HepG2 (cell line): ENCODE results near the gene PRKCE. TPM values are rescaled to one million over a fixed set of nuclear protein-coding genes. Genes with fewer than 3 reads are reported as not detected.
A peak's percentile ranks its signal among the peaks of the same experiment; 100 is the strongest.

Experiments
- ATAC-seq: fragments of 200-7000 bp; cut with Tn5 transposase; 3 replicates; pipeline ENCODE4 v1.9.1; 2020; ENCODE audit warnings: mild to moderate bottlenecking, moderate library complexity
- BruUV-seq: library from RNA; stranded (reverse); fragments of 400-500 nt; replicated peaks from 2 replicates; lab custom pipeline; 2021; lab: Mats Ljungman, UMichigan
- CTCF ChIA-PET: fragments of 300-600 bp; formaldehyde crosslinking; extraction: SDS; loops from one replicate; lab custom pipeline; 2021; ENCODE audit warnings: low total read pairs, inconsistent platforms, low intra/inter-chr PET ratio; lab: Yijun Ruan, JAX
- POLR2A ChIA-PET: fragments of 350-600 bp; sonication (Branson Sonifier 250); formaldehyde crosslinking; loops from one replicate; lab custom pipeline; 2020; ENCODE audit warnings: antibody characterized with exemption, inconsistent platforms; lab: Yijun Ruan, JAX
- DNase-seq: peaks from one replicate; pipeline ENCODE4 v3.0.0-alpha.2; 2015; ENCODE audit warnings: low spot score
- FAIRE-seq: peaks from 3 replicates; lab custom pipeline; 2011; peaks lifted over from hg19 to GRCh38; lab: Jason Lieb, UNC
- H2AFZ ChIP-seq: one replicate; pipeline ENCODE4 v1.6.1; 2011; ENCODE audit warnings: low read length, inconsistent platforms
- H3K27ac ChIP-seq: fragments of 300-600 bp; 3 replicates; pipeline ENCODE4 v1.8.0; 2011; ENCODE audit warnings: mixed run types, mild to moderate bottlenecking, mixed read lengths, low read length, inconsistent platforms; ENCODE audit not compliant: insufficient read depth; ENCODE audit errors: extremely low read length
- H3K27me3 ChIP-seq, 2 experiments: fragments of 200-600 bp in 1 of 2; 2 replicates in 1 of 2; 3 replicates in 1 of 2; pipeline versions ENCODE4 v1.6.0 to v1.8.0; 2011; ENCODE audit warnings: low read length in 2 of 2, mild to moderate bottlenecking in 2 of 2, moderate library complexity in 2 of 2, inconsistent platforms in 1 of 2; ENCODE audit not compliant: insufficient read depth in 2 of 2, control insufficient read depth in 1 of 2
- H3K36me3 ChIP-seq, 2 experiments: fragments of 200-600 bp in 1 of 2; replicated peaks in 1 of 2; 2 replicates in 1 of 2; 3 replicates in 1 of 2; pipeline versions ENCODE4 v1.5.1 to v1.8.0; 2011; ENCODE audit warnings: low read length in 2 of 2, inconsistent platforms in 1 of 2; ENCODE audit not compliant: insufficient read depth in 2 of 2, control insufficient read depth in 1 of 2
- H3K4me1 ChIP-seq: 2 replicates; pipeline ENCODE4 v1.5.1; 2012; ENCODE audit warnings: low read length, inconsistent platforms; ENCODE audit not compliant: insufficient read depth
- H3K4me2 ChIP-seq: 2 replicates; pipeline ENCODE4 v1.6.0; 2011; ENCODE audit warnings: low read depth, low read length, inconsistent platforms
- H3K4me3 ChIP-seq, 3 experiments: fragments of 200-600 bp in 1 of 3; sonication (generic), shearing (Covaris generic) in 1 of 3; replicated peaks in 1 of 3; 2 replicates each; pipeline ENCODE4 v1.5.1; 2011 to 2016; ENCODE audit warnings: low read length in 3 of 3, inconsistent platforms in 2 of 3, low read depth in 2 of 3, mild to moderate bottlenecking in 2 of 3, control low read depth in 1 of 3, mixed read lengths in 1 of 3; ENCODE audit not compliant: insufficient read depth in 1 of 3
- H3K79me2 ChIP-seq: one replicate; pipeline ENCODE4 v1.6.1; 2011; ENCODE audit warnings: low read length, inconsistent platforms; ENCODE audit not compliant: insufficient read depth
- H3K9ac ChIP-seq: 2 replicates; pipeline ENCODE4 v1.6.0; 2011; ENCODE audit warnings: mild to moderate bottlenecking, low read depth, low read length, inconsistent platforms; ENCODE audit not compliant: insufficient read depth
- H3K9me3 ChIP-seq: 2 replicates; pipeline ENCODE4 v1.5.1; 2012; ENCODE audit warnings: mild to moderate bottlenecking, low read length
- H4K20me1 ChIP-seq: 2 replicates; pipeline ENCODE4 v1.6.0; 2011; ENCODE audit warnings: inconsistent platforms, mild to moderate bottlenecking, low read length, moderate library complexity; ENCODE audit not compliant: insufficient read depth
- FOSL2 ChIP-seq: sonication (generic); formaldehyde crosslinking; IDR thresholded peaks from 2 replicates; pipeline ENCODE4 v1.4.0; 2020; ENCODE audit warnings: missing genetic modification reagents
- NRL ChIP-seq: sonication (generic); formaldehyde crosslinking; IDR thresholded peaks from 2 replicates; pipeline ENCODE4 v1.5.0; 2020; ENCODE audit warnings: missing genetic modification reagents, mild to moderate bottlenecking, moderate library complexity, borderline replicate concordance
- WGBS: methylation state at CpG from one replicate; pipeline ENCODE4 v1.1.6; 2017; ENCODE audit warnings: low lambda C conversion rate; 5-methylcytosine and 5-hydroxymethylcytosine counted together
- in situ Hi-C: cut with HindIII; loops from 2 replicates; pipeline ENCODE4 v1.10.0; 2017; ENCODE audit warnings: low pct_unique_long_range_greater_than_20kb; ENCODE audit not compliant: extremely low pct_ligation_motif_present
- intact Hi-C: fragments of 100-400 bp; cut with micrococcal nuclease; formaldehyde crosslinking; loops from one replicate; pipeline ENCODE4 v1.10.0; 2022; ENCODE audit not compliant: unreplicated experiment
- polyA plus RNA-seq, 8 experiments: library from polyadenylated mRNA; depleted of rRNA in 3 of 8; stranded (reverse) in 7 of 8; unstranded in 1 of 8; fragments of >200 nt; fragmentation: Illumina TruSeq in 4 of 8; extraction: Trizol in 4 of 8; gene quantifications; 2 replicates each; pipeline versions ENCODE4 v1.2.1 to v1.2.3, GENCODE V29; 2011 to 2016; ENCODE audit warnings: low read depth in 4 of 8, missing spikeins in 1 of 8, mixed read lengths in 1 of 8; ENCODE audit not compliant: insufficient read depth in 1 of 8
- total RNA-seq, 5 experiments: library from RNA; depleted of rRNA; stranded (reverse); fragments of >200 nt; fragmentation: Illumina TruSeq; extraction: Trizol; gene quantifications; 2 replicates each; pipeline ENCODE4 v1.2.3, GENCODE V29; 2016; ENCODE audit warnings: low read depth in 1 of 5
- TF ChIP-seq, protein P1 (sequence below): sonication (generic); formaldehyde crosslinking; IDR thresholded peaks from 2 replicates; pipeline ENCODE4 v1.5.1; 2020; ENCODE audit warnings: mild to moderate bottlenecking, missing genetic modification reagents

Gene PRKCE
- total and polyA plus RNA-seq, 2 of the 13 experiments (the other 11 are each of a cell fraction or from before 2014, with no cell fraction given) = 1.0 to 3.9 TPM

DNA sequence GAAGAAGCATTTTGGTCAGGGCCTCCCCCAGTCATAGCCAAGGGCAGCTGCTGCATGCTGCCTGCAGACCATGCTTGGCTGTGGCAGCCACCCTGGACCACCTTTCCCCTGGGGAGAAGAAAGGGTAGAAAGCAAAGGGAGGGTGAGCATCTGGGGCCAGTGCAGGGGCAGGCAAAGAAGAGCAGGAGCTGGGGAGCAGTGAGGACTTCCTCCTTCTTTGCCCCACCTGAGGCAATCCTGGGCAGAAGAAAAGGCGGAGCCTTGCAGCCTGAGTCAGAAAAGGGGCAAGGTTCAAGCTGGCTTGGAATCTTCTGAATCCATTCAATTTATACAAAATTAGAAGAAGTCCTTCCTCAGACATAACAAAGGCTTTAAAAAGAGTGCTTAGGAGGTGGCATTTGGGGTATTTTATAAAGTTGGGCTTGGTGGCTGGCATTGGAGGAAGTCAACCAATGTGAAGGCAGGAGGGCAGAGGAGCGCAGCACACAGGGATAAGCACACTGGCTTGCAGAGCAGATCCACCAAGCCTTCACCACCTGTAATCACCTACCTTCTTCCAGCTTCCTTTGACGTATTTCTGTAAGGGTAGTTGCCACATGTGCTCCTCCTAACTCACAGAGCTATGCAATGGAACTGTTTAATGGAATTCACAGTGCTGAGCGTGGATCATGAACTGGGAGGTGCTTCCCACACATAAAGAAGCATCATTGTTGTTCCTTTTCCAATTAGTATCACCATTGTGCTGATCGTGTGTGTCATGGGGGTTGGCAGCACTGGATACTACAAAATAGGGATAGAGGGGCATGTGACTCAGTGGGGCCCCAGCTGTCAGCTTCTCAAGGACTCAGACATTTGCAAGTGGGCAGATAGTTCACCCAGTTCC lies 491.3 kb downstream of the PRKCE start:
- no peak overlapping the region for H3K4me2 ChIP-seq
- no peaks in the 10 kb centered on the region for H3K79me2 ChIP-seq
- no peak for FAIRE-seq
- no peaks in the 10 kb centered on the region for H3K27me3 ChIP-seq
- no peak for DNase-seq
- CTCF ChIA-PET = no interaction called here
- ATAC-seq = peak; percentile 72
- intact Hi-C loops = no loop called here
- 84% methylated on average over 5 of the region's 5 CpGs for WGBS
- H3K9ac ChIP-seq = no peak overlapping the region
- H2AFZ ChIP-seq = no peak overlapping the region
- no peak overlapping the region for H3K27ac ChIP-seq
- H3K4me3 ChIP-seq = no peak overlapping the region
- no TSS peak for BruUV-seq
- H4K20me1 ChIP-seq = no peaks in the 10 kb centered on the region
- peaks cover 10% of the 10 kb centered on the region for H3K4me1 ChIP-seq
- in situ Hi-C loops = no loop called here
- no peaks in the 10 kb centered on the region for H3K9me3 ChIP-seq
- POLR2A ChIA-PET = interaction anchor here (0.5 kb wide), 1 partner anchor 1203 kb away, joined by 3 read pairs; no protein-coding TSS in a partner anchor
- no peaks in the 10 kb centered on the region for H3K36me3 ChIP-seq
- TF ChIP-seq, protein P1, sequence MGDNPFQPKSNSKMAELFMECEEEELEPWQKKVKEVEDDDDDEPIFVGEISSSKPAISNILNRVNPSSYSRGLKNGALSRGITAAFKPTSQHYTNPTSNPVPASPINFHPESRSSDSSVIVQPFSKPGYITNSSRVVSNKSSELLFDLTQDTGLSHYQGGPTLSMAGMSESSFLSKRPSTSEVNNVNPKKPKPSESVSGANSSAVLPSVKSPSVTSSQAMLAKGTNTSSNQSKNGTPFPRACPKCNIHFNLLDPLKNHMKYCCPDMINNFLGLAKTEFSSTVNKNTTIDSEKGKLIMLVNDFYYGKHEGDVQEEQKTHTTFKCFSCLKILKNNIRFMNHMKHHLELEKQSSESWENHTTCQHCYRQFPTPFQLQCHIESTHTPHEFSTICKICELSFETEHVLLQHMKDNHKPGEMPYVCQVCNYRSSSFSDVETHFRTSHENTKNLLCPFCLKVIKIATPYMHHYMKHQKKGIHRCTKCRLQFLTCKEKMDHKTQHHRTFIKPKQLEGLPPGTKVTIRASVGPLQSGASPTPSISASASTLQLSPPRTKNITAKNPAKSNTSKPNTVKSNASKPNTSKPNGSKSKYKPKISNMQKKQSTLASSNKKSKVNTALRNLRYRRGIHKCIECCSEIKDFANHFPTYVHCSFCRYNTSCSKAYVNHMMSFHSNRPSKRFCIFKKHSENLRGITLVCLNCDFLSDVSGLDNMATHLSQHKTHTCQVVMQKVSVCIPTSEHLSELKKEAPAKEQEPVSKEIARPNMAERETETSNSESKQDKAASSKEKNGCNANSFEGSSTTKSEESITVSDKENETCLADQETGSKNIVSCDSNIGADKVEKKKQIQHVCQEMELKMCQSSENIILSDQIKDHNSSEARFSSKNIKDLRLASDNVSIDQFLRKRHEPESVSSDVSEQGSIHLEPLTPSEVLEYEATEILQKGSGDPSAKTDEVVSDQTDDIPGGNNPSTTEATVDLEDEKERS (CRISPR knock-in tag) = no peak
- 0 out of 2 replicates have a peak, but pooled peaks have one; percentile 34 for TF ChIP-seq NRL (CRISPR knock-in tag)
- 0 out of 2 replicates have a peak, but pooled peaks have one; percentile 22 for TF ChIP-seq FOSL2 (CRISPR knock-in tag)
- TF ChIP-seq, all 625 proteins: peak for 2
